NCI-H2107 treated with DMSO at 0.1 percent for 48 hours (cell line): ENCODE results near the gene PIEZO1.

Experiments used
- DNase-seq: peaks from one replicate; lab custom pipeline; 2025; ENCODE audit not compliant: unreplicated experiment; lab: John Stamatoyannopoulos, UW

The PIEZO1 gene

DNA sequence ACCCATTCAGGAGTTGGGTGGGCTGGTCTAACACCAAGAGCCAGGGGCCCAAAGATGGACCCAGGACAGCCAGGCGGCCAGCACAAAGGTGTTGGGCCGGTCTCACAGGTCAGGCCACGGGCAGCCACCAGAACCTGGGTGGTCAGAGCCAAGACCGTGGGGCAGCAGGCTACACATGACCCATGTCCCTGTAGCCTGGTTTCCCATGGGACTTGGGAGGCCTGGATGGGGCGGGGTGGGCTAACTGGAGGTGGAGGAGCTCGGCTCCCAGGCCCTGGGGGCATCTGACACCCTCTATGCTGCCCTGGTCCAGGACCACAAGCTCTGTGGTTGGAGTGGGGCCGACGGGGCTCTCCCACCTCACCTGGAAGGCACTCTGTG lies 61.5 kb downstream of the PIEZO1 start:
- no peak for DNase-seq

DNA sequence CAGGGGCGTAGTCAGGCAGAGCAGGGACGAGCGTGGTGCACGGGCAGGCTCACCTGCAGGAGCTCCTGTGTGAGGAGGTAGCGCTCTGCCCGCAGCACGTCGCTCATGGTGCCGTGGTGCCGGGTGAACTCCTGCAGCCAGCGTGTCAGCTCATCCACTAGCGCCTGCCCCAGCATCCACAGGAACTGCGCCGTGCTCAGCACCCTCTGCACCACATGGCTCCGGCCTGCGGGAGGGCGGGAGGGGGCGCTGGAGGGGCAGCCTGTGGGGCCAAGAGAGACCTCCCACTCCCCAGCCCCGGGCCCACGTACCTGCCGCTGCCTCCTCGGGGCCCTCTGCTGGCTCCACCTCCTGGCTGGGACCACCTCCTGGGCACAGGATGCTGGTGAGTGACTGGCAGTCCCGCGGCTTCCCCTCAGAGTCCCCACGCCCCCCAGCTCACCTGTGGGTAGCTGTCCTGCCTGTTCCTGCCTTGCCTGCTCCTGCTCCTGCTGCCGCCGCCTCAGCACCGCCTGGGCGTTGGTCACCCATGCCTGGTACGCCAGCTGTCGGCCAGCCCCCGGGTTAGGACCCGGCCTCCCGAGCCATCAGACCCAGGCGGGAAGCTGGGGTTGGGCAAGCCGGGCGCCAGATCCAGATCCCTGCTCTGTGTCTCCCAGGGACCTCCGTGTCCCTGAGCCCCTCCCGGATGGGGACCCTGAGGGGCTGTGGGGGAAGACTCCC lies 62.1 kb downstream of the PIEZO1 start:
- DNase-seq: no peak

DNA sequence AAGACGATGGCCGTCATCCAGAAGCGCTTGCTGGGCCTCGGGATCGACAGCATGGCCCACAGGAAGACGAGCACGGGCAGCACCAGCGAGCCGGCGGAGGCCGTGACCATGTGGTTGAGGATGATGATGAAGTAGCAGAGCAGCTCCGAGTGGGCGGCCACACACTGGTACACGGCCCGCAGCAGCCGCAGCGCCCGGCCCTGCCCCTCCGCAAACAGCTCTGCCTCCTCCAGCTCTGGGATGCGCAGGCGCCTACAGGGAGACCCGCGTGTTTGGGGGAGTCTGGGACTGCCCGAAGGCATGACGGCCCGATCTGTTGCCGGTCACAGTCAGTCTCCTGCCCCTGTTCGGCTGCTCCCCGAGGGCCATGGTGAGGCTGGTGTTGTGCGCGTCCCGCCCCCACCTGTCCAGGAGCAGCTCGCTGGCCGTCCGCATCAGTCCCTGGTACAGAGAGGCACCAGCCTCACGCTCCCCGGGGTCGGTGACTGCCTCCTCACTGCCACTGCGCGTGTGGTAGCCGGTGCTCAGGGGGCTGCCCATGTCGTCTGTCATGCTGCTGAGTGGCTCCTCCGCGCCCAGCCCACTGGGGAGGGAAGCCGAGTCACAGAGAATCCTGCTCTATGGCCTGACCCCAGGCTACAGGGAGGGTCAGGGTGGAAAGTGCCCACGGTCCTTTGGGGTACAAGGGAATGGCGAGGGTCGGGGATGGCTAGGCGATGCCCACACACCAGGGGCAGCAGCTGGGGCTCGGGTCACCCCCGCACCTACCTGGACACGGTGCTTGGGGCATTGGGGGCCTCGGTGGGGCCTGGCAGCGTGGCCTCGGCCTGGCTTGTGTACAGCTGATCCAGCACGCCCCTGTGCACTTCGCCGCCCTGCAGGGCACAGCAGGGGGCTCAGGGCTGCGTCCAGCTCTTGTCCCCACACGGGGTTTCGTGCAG lies 62.9 kb downstream of the PIEZO1 start:
- no peak for DNase-seq

DNA sequence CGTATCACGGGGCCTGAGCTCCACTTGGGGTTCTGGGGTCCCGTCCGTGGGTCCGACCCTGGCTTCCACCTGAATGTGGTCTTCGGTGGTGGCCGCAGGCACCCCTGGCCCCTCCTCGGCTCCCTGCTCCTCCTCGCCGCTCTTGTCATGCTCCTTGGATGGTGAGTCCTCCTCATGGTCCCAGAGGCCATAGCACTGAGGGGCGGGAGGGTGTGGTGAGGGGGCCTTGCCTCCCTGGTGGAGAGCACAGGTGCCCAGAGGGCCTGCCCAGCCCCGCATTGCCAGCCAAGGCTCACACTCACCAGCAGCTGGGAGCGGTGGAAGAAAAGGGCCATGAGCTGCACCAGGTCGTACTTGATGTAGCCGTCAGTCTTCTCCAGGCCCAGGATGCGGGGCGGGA lies 63.8 kb downstream of the PIEZO1 start:
- no peak for DNase-seq

DNA sequence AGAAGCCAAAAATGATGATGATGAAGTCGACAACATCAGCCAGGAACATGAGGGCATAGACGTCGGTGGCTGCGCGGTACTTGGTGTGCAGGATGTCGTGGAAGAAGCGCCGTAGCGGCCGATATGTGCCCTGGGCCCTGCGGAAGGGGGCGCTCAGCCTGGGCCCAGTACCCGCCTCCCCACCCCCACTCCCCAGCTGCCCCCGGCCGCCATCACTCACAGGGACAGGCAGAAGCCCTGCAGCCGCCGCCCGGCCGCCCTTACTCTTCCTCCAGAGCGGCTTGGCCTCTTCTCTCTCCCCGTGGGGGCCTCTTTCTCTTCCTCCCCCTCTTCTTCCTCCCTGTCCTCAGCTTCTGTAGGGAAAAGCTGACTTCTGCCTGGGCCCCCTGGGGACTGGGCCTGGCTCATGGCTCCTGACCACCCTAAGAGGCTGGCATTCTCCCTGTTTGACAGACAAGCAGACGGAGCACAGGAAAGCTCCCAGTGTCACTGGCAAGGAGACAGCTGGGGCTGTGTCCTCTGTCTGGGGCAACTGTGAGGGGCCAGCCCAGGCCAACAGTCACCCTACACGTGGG lies 64.5 kb downstream of the PIEZO1 start:
- no peak for DNase-seq

DNA sequence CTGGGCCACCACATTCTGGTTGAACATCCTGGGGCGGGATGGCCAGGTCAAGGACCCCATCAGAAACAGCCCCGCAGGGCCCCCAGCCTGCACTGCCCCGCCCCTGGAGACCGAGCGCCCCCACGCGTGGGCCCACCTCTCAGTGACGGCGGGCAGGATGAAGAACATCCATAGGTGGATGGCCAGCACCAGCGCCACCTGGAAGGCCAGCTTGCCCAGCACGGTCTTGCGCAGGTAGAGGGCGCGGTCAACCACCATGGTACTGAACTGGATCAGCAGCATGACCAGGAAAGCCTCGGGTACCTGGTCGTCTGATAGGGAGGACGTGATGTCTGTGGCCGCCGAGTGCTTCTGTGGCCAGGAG lies 65.1 kb downstream of the PIEZO1 start:
- no peak for DNase-seq

DNA sequence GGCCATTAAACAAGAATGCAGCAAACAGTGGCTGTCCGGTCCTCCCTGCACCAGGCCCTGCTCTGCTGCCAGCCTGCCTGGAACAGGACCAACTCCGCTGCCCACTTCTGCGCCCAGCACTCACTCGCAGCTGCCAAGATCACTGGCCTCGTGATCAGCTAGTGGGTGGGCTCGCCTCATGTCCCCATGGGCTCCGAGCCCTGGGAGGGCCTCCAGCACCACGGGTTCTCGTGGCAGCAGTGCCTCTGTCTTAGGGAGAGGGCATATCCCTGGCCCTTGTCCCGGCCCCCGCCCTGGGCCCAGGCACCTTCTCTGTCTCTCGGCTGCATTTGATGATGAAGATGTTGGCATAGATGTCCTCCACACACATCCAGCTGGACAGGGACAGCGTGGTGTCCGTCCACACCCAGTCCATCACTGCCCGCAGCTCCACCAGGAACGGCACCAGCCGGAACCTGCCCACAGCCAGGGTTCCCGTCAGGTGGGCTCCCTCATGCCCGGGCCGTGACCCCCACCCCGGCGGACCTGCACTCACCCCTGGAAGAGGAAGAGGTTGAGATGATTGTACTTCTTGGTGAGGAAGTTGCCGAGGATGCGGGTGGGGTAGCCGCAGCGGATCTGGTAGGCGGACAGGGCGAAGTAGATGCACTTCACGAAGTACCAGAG lies 65.6 kb downstream of the PIEZO1 start:
- no peak for DNase-seq

DNA sequence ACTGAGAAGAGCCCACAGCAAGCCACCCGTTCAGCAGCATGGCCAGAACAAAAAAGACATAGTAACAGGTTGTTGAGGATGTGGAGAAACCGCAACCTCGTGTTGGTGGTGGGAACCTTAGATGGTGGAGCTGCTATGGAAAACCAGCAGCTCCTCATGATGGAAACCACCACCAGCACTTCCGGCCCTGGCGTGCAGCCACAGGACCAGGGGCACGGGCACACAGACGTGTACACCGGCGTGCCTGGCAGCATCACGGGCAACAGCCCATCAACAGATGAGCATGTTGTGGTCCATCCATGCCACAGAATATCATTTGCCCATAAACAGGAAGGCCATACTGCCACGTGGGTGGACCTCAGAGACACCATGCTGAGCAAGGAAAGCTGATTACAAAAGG lies 66.8 kb downstream of the PIEZO1 start:
- no peak for DNase-seq

DNA sequence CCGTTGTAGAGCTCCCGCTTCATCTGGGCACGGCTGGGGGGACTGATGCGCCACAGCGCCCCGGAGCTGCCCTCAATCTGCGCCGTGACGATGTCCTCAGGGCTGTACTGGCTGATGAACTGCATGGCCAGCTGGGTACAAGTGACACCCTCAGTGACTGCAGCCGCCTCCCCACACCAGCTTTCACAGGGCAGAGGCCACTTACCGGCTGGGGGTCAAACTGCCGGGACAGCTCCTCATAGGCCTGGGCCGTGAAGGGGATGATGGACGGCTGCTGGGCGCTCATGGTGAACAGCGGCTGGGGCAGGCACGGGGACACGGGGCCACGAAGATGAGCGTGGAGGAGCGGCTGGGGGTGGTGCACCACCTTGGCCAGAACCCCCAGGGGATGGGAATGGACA lies 68.4 kb downstream of the PIEZO1 start:
- DNase-seq: no peak

DNA sequence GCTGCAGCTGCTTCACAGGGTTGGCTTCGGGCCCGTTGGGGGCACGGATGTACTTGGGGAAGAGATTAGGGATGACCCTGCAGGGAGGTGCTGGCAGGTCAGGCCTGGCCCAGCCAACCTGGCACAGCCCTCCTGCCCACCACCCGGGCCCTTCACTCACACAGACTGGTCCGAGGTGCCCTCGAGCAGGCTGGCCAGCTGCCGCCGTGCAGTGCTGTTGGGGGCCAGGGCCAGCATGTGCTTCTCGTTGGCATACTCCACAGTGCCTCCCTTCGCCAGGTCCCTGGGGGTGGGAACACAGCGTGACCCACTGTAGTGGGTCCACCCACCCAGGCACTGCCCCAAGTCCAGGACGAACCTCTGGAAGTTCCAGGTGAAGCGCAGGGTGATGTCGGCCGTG lies 68.8 kb downstream of the PIEZO1 start:
- DNase-seq: no peak

DNA sequence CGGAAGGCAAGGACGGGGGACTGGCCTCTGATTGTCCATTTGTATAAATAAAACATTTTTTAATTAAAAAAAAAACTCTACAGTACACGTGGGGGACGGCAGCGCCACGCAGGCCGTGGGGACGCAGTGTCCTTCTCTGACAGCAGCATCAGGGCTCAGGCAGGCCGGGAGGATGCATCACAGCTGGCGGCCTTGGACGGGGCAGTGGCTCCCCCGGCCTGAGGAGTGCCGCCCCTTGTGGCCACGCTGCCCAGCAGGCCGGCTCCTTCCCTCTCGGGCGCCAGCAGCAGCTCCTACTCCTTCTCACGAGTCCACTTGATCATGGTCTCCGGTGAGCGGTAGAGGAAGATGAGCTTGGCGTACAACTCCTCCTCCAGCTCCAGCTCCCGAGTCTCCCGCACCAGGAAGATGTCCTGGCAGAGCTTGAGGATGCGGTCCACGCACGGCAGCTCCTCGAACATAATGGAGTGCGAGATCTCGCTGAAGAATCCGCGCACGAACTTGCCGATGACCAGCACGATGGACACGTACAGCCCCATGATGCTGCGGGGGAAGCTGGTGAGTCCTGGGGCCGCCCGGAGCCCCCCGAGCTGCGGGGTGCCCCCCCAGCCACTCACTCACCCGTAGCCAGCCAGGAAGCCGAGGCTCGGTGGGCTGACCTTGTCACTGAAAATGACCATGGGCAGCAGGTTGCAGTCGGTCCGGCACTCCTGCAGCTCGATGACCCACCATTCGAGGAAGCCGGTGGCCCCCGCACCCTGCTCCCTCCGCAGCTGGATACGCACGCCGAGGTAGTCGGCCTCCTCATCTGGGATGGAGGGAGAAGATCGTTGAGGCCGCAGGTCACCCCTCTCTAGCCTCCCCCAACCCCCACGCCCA lies 69.5 kb downstream of the PIEZO1 start:
- DNase-seq: no peak

DNA sequence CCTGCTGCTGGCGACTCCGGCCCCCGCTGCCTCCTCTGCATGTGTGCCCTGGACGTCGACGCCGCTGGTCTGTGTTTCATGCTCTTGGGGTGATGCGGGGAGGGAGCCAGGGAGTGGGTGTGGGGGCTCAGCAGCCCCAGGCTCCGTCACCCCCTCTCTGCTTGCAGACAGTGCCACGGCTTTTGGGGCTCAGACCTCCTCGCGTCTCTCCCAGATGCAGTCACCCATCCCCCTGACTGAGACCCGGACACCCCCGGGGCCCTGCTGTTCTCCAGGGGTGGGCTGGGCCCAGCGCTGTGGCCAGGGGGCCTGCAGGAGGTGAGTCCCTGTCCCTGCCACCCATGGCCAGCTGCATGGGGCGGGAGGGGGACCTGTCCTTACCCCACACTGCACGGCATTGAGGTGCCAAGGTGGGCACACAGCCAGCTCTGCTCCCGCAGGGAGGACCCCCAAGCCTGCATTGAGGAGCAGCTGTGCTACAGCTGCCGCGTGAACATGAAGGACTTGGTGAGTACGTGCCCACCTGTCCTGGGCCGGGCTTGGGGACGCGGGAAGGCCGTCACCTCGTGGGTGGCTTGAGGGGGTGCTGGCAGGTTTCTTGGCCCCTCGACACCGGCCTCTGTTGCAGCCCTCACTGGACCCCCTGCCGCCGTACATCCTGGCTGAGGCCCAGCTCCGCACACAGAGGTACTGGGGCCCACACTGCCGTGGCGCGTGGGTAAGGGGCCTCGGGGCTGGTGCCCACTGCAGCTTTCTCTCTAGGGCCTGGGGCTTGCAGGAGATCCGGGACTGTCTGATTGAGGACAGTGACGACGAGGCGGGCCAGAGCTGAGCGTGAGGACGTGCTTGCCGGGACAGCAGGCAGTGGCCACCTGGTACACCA lies 70.4 kb downstream of the PIEZO1 start:
- no peak for DNase-seq

DNA sequence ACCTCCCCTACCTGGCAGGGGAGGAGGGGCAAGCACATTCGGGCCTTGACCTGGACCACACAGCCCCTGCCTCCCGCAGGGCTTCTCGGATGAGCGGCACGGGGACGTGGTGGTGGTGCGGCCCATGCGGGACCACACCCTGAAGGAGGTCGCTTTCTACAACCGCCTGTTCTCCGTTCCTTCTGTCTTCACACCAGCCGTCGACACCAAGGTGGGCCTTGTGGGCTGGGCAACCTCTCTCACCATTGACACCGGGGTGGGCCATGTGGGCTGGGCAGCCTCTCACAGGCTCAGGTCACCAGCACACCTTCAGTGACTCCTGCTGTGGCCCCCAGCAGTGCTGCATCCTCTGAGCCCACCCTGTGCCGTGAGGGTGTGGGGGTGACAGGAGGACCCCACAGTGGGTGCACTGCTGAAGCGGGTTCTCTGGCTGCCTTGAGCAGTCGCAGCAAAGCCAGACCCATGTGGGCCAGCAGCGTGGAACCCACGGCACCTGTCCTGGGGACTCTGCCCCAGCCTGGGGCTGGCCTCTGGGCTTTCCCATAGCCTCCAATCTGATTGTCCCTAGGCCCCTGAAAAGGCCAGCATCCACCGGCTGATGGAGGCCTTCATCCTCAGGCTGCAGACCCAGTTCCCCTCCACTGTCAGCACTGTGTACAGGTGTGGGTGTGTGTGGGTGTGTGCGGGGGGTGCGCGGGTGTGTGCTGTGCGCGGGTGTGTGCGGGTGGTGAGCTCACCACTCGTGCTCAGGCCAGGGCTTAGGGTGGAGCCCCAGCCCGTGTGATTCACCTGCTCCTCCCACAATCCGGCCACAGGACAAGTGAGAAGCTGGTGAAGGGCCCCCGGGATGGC lies 71.2 kb downstream of the PIEZO1 start:
- no peak for DNase-seq

DNA sequence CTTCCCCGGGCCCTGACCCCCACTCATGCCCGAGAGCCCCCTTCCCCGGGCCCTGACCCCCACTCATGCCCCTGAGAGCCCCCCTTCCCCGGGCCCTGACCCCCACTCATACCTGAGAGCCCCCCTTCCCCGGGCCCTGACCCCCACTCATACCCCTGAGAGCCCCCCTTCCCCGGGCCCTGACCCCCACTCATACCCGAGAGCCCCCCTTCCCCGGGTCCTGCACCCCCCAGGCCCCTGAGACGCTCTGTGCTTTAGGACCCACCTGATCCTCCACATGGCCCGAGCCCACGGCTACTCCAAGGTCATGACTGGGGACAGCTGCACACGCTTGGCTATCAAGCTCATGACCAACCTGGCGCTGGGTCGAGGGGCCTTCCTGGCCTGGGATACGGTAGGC lies 72.0 kb downstream of the PIEZO1 start:
- DNase-seq: no peak

DNA sequence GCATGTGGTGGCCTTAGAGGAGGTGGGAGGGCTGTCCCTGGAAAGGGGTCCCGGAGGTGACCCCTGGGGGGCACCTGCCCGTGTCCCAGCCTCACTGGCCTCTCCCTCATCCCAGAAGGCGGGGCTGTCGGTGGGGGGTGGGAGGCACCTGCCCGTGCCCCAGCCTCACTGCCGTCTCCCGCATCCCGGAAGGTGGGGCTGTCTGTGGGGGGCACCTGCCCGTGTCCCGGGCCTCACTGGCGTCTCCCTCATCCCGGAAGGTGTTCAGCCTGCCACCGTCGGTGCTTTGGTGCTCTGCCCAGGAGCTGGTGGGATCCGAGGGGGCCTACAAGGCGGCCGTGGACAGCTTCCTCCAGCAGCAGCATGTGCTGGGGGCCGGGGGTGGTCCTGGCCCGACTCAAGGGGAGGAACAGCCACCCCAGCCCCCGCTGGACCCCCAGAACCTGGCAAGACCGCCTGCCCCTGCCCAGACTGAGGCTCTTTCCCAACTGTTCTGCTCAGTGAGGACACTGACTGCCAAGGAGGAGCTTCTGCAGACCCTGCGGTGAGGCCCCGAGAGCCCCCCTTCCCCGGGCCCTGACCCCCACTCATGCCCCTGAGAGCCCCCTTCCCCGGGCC lies 72.5 kb downstream of the PIEZO1 start:
- no peak for DNase-seq

DNA sequence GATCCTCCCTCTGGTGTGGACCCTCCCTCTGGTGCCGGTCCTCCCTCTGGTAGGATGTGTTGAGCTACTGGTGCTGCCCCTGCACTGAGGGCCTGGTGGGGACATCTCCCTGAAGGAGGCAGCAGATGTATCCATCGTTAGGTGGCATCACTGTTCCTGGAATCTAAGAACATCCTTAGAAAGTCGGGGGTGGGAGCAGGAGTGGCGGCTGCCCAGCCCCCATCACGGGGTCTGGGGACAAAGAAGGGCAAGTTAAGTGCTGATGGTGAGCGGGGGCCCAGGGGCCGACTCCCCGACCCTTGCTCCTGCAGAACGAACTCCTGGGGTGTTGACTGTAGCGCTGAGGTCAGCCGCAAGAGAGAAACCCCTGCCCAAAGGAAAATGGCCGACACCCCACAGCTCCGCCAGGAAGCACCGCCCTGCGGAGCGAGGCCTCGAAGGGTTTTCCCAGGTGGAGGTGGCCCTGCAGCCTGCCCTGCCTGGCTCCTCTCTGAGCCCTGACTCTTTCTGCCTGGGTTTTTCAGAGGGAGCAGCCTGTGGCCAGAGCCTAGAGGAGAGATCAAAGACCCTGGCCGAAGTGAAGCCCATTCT lies 73.2 kb downstream of the PIEZO1 start:
- no peak for DNase-seq

DNA sequence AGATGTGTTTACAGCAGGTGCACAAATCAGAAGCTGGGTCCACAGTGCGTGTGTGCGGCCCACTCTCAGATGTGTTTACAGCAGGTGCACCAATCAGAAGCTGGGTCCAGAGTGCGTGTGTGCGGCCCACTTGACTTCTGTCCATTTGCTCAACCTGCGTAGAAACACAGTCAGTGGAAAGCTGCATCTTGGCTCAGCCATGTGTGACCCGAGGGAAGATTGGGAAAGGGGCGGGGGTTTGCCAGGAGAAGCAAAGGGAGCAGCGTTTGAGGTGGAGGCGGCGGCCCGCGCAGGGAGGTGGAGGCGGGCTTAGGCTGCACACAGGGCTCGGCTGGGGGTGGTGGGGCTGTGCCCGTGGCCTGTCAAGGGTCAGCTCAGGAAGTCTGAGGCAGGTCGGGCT lies 74.5 kb downstream of the PIEZO1 start:
- no peak for DNase-seq
